GM21576 (cell line): ENCODE results near the gene IL18BP.

Source experiments
- ATAC-seq: cut with Tn5 transposase; IDR thresholded peaks from one replicate; pipeline ENCODE4 v1.9.1; 2021; ENCODE audit warnings: mild to moderate bottlenecking, moderate library complexity; ENCODE audit not compliant: unreplicated experiment

The IL18BP gene

DNA sequence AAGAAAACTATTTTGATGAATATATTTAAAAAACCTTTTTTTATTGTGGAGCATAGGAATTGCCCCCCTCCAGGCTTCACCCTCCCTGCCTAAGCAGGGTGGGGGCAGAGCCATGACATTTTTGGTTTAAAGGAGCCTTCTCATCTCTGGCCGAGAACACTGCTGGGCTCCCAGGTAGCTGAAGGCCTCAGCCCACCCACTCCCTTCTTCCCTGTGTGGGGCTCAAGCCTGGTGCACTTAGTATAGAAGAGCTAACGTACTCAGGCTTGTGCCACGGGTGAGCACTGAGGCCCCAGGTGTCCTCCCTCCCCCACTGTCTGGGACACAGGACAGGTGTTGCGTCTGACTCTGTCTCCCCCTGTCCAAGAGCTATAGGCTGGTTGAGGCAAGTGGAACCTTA lies 2.2 kb upstream of the IL18BP start:
- ATAC-seq = no peak

- ATAC-seq = no peak
Measured at GRCh38 chr11:71996946-71997345, 1.8 kb upstream of the IL18BP start.

DNA sequence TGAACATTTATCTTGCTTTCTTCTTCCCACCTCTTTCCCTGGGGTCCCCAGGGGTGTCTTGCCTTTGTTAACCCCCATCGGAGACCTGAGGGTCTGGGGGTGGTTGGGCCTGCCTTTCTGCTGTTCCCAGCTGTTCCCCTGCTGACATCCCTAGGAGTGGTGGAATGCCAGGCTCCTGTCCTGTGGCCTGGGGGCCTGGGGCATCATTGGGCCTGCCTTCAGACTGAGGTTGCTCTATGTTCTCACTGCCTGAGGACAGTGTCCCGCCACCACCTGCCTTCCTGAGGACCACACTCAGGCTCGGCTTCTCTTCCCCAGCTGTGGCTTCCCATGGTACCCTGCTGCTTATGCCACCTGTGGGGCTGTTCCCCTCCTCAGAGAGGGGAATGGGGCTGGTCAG lies 1.1 kb upstream of the IL18BP start:
- no peak for ATAC-seq

- no peak for ATAC-seq
Measured at GRCh38 chr11:71998061-71998460, 648 bp upstream of the IL18BP start.

- no peak for ATAC-seq
Measured at GRCh38 chr11:71999362-71999761, 653 bp downstream of the IL18BP start.

GRCh38 chr11:71999798-72000197 lies 1.1 kb downstream of the IL18BP start:
- ATAC-seq = no peak

DNA sequence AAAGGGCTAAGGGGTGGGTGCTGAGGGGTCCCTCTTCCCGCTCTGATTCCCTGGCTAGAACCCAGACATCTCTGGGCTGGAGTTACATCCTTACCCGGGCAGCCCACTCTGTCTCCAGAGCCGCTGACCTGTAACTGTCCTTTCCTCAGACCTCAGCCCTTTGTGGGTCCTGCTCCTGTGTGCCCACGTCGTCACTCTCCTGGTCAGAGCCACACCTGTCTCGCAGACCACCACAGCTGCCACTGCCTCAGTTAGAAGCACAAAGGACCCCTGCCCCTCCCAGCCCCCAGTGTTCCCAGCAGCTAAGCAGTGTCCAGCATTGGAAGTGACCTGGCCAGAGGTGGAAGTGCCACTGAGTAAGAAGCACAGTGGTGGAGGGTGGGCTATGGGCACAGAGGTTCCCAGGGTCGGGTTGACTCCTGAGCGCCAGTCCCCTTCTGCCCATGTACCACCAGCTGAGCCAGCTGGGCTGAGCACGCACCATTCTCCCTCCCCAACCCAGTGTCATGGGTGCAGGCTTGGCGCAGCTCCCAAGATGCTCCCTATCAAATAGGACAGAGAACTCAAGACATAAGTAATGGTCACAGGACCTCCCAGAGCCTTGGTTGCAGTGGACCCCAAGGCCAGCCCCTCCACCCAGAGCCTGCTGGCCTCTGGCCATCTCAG lies 1.6 kb downstream of the IL18BP start:
- no peak for ATAC-seq

- no peak for ATAC-seq
Measured at GRCh38 chr11:72001285-72001684, 2.6 kb downstream of the IL18BP start.

DNA sequence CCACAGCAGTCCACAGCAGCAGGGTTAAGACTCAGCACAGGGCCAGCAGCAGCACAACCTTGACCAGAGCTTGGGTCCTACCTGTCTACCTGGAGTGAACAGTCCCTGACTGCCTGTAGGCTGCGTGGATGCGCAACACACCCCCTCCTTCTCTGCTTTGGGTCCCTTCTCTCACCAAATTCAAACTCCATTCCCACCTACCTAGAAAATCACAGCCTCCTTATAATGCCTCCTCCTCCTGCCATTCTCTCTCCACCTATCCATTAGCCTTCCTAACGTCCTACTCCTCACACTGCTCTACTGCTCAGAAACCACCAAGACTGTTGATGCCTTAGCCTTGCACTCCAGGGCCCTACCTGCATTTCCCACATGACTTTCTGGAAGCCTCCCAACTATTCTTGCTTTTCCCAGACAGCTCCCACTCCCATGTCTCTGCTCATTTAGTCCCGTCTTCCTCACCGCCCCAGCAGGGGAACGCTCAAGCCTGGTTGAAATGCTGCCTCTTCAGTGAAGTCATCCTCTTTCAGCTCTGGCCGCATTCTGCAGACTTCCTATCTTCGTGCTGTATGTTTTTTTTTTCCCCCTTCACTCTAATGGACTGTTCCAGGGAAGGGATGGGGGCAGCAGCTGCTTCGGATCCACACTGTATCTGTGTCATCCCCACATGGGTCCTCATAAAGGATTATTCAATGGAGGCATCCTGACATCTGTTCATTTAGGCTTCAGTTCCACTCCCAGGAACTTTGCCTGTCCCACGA lies 3.3 kb downstream of the IL18BP start:
- no peak for ATAC-seq

- ATAC-seq = no peak
Measured at GRCh38 chr11:72002841-72003775, 4.4 kb downstream of the IL18BP start.

GRCh38 chr11:72003776-72004171 lies 5.1 kb downstream of the IL18BP start:
- ATAC-seq = no peak

DNA sequence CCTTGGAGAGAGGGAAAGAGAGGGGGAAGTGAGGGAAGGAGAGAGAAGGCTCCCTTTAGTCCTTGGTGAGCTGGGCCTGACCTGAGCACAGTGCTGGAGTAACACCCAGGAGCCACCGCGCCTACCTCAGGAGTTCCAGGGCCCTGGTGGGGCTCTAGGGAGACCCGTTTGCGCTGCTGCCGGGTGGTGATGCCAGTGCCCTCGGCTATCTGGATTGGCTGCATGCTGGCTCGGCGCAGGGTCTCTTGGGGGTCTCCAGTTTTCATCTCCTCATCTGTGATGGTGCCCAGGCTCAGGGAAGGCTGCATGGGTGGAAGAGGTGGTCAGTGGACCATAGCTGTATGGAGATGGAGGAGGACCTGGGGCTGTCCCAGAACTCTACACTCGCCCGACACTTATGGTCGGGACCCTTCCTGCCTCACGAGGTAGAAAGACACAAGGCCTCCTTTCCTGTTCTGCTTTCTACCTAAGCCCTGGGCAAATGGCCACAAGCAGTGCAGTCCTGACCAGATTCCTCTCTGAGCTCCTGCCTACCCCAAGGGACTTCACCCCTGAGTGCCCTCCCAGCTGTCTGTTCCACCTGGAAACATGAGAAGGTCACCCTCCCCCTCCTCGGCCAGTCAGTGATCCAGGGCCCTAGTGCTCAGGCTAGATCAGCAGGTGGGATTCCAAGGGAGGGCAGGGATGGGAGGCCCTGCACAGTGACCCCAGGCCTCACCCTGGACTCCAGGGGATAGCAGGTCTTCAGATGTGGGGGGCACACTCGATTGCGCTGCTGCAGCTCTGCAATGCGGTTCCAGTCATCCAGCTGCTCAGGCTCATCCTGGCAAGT lies 6.0 kb downstream of the IL18BP start:
- ATAC-seq = no peak

DNA sequence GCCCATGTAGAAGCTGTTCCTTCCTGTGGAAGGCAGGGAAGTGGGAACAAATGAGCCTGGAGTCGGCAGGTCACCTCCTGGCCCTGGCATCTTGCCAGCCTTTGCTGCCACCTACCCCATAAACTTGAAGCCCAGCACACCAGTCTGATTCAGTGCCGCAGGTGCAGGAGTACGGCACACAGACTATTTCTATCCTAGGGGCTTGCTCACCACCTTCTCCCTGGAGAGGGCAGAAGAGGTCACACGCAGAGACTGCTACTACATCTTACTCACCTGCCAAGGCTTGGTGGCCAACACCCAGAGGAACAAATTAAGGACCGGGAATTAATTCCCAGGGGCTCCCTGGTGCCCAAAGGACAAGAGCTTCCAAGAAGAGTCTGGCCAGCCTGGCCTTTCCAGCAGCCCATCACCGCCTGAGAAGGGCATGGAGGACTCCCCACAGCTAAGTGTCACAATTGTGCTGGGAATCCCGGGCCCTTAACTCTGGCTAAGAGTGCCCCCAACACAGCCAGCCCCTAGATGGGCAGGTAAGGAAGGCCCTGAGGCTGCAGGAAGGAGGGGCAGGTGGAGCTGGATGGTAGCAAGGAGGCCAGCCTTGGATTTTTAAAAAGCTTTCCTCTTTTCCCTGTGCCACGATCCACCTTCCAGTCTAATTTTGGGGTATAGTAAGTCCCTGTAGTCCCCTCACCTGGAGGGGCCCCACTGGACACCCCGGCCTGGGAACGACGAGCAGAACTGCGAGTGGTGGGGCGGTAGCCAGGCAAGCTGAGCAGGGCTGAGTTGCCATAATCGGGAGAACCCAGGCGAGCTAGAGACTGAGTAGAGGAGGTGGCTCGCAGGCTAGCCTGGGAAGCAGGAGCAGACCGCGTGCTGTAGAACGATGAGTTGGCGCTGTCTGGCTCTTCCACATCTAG lies 6.9 kb downstream of the IL18BP start:
- no peak for ATAC-seq

DNA sequence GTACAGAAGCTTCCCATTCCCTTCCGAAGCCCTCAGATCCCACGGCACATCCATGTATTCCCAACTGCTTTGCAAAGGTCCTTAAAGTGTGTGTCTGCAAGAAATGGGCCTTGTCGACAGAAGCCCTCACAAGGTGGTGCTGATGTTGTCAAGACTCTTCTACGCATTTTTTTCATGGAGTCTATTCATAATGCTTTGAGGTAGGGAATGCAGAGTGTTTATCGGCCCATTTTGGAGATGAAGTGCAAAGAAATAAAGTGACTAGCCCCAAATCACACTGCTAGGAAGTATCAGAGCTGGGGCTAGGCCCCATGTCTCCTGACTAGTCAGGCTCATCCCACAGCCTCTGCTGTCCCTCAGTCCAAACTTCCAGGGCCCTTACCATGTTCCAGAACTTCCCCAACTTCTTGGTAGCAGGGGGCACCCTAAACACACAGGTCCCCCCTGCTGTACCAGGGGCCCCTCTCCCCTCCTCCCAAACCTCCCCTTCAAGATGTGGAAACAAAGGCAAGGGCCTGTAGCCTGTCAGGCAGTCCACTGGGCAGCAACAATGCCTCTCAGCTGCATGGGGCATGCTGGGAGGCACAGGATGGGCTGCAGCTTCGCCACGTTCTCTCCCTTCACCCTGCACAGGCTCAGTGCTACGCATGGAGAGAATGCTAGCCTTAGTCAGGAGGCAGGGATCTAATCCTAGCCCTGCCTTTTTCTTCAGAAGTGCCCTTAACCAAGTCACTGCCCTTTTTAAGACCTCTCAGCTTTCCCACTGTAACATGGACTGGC lies 7.8 kb downstream of the IL18BP start:
- no peak for ATAC-seq

- no peak for ATAC-seq
Measured at GRCh38 chr11:72007089-72007476, 8.4 kb downstream of the IL18BP start.

DNA sequence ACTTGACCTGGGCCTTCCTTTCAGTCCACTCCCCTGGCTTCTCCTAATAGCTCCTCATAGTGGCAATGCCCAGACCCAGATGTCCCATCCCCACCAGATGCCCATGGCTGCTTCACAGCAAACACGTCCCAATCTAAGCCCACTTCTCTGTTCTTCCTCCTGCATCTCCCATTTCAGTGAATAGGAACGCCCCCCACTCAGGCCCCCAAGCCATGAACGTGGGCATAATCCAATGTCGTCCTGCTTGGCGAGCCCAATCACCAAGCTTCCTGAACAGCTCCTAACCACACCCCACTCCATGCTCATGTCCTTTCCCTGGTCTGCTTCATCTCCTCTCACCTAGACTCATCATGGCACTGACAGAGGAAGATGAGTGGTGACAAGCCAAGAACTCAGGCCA lies 8.9 kb downstream of the IL18BP start:
- ATAC-seq = no peak

DNA sequence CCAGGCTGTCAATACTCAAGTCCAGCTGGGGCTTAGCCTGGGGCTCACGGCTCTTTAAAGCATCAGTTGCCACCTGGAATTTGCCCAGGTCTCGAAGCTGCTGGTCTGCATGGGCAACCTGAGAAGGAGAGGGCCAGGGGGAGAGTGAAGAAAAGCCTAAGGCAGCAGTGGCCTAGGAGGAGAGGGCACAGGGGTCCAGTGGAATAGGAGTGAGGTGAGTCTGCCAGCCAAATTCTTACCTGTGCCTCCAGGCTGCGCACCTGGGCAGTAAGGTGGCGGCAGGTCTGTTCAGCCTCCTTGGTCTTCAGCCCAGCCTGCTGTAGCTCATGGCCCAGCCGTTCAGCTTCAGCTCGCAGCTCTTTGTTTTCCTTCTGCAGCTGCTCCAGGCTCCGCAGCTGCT lies 10.0 kb downstream of the IL18BP start:
- ATAC-seq = no peak

DNA sequence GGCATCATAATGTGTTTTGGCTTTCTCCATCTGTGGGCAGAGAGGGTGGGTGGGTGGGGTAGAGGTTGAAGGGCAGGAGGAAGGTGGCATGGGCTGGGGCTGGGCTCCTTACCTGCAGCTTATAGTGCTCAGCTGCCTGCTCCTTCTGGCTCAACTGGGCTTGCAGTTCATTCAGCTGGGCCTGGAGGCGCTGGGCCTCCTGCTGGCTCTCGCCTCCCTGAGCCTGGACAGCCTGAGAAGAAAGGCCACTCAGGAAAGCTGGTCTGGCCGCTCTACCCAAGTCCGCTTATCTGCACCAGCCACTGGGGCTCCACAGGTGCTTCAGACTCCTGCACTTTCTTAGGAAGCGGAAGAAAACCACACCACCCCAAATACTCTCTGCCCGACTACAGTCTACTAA lies 10.4 kb downstream of the IL18BP start:
- ATAC-seq = no peak
